ENCODE data around the gene MLXIP. TPM values are rescaled to one million over a fixed set of nuclear protein-coding genes. Genes with fewer than 3 reads are reported as not detected.
A peak's percentile ranks its signal among the peaks of the same experiment; 100 is the strongest.

The MLXIP gene
- total and polyA plus RNA-seq, 2 of the 13 experiments (the other 11 are each of a cell fraction or from before 2014, with no cell fraction given), result 5.3 to 6.7 TPM

- peak; percentile 56; the same call in 1 of the 2 replicates for TF ChIP-seq ZFX (CRISPR knock-in tag; IDR thresholded peaks at IDR 0.05; ENCODE audit: low read depth)
- no peak for TF ChIP-seq ZNF414 (CRISPR knock-in tag; IDR thresholded peaks at IDR 0.05)
- TF ChIP-seq DBP (CRISPR knock-in tag; IDR thresholded peaks at IDR 0.05; ENCODE audit: not compliant biosample characterization), result no peak
- TF ChIP-seq MLXIP (CRISPR knock-in tag; IDR thresholded peaks at IDR 0.05; ENCODE audit: borderline replicate concordance), result no peak
- no peak for TF ChIP-seq RCOR2 (CRISPR knock-in tag; IDR thresholded peaks at IDR 0.05)
- no peak for TF ChIP-seq HDAC6 (IDR thresholded peaks at IDR 0.05; ENCODE audit: low read depth, low read length)
- TF ChIP-seq NPAS2 (CRISPR knock-in tag; IDR thresholded peaks at IDR 0.05; ENCODE audit: borderline replicate concordance), result no peak
- TF ChIP-seq ZBTB34 (CRISPR knock-in tag; IDR thresholded peaks at IDR 0.05), result no peak; the same call in none of the 2 replicates
- TF ChIP-seq NFIB (CRISPR knock-in tag; IDR thresholded peaks at IDR 0.05; ENCODE audit: borderline replicate concordance), result no peak
- 0 out of 2 replicates have a peak, but pooled peaks have one; percentile 24 for TF ChIP-seq JUN (CRISPR knock-in tag; IDR thresholded peaks at IDR 0.05)
- TF ChIP-seq ZNF746 (CRISPR knock-in tag; IDR thresholded peaks at IDR 0.05), result no peak; the same call in 1 of the 2 replicates
- TF ChIP-seq ZNF337 (CRISPR knock-in tag; IDR thresholded peaks at IDR 0.05; ENCODE audit: borderline replicate concordance, low read depth), result no peak
- 0 out of 2 replicates have a peak, but pooled peaks have one; percentile 44 for TF ChIP-seq MIXL1 (CRISPR knock-in tag; IDR thresholded peaks at IDR 0.05)
- TF ChIP-seq ADNP (CRISPR knock-in tag; IDR thresholded peaks at IDR 0.05), result no peak
- no peak for TF ChIP-seq SIN3A (IDR thresholded peaks at IDR 0.05; ENCODE audit: borderline replicate concordance, low read depth, low read length)
- no peak for TF ChIP-seq TRIM22 (IDR thresholded peaks at IDR 0.05)
- no peak for TF ChIP-seq ZZZ3 (CRISPR knock-in tag; IDR thresholded peaks at IDR 0.05; ENCODE audit: borderline replicate concordance)
- TF ChIP-seq TCF7 (IDR thresholded peaks at IDR 0.05; ENCODE audit: low read depth), result no peak
- TF ChIP-seq ZUFSP (CRISPR knock-in tag; IDR thresholded peaks at IDR 0.05; ENCODE audit: borderline replicate concordance), result no peak
Measured at GRCh38 chr12:122062832-122063693, 15.5 kb upstream of the MLXIP start (continued).
